ENCODE results near the gene RHCG. TPM values are rescaled to one million over a fixed set of nuclear protein-coding genes. Genes with fewer than 3 reads are reported as not detected.
A peak's percentile ranks its signal among the peaks of the same experiment; 100 is the strongest.

RHCG gene
- total RNA-seq, 1 experiment from 2014 or later, result 0.28 TPM

- Histone ChIP-seq H4K91ac (ENCODE audit: insufficient read length, low read depth, low read length) (no peak overlapping the region), H2AFZ (ENCODE audit: low read length) (no peak overlapping the region), H3K18ac (ENCODE audit: insufficient read length, low read depth, low read length) (no peak overlapping the region), H3K14ac (ENCODE audit: insufficient read depth, low read length) (no peak overlapping the region), H3T11ph (ENCODE audit: low read length) (no peak overlapping the region), H2BK20ac (ENCODE audit: low read depth, low read length, poor library complexity, severe bottlenecking) (no peak overlapping the region), H3K56ac (ENCODE audit: insufficient read length, low read depth, low read length) (no peak overlapping the region), H3K23me2 (ENCODE audit: insufficient read length, low read depth, low read length, poor library complexity, severe bottlenecking) (peaks cover 5% of the 10 kb centered on the region), H2AK5ac (ENCODE audit: insufficient read length, low read length) (no peak overlapping the region), H3K27me3 (ENCODE audit: insufficient read depth, low read length) (peaks cover 4% of the 10 kb centered on the region), H2BK12ac (ENCODE audit: insufficient read length, low read depth, low read length) (no peak overlapping the region), H3K23ac (ENCODE audit: insufficient read length, low read depth, low read length) (no peak overlapping the region), H3K79me2 (ENCODE audit: insufficient read depth, low read length) (no peaks in the 10 kb centered on the region), H4K8ac (replicated peaks; ENCODE audit: insufficient read length, low read depth, low read length) (no peak overlapping the region), H3K9ac (ENCODE audit: extremely low read depth, insufficient read length, low read length) (no peak overlapping the region), H3K27ac (ENCODE audit: insufficient read length, low read depth, low read length) (no peak overlapping the region), H2BK5ac (ENCODE audit: insufficient read length, low read length) (no peak overlapping the region), H3K4me1 (ENCODE audit: insufficient read depth, low read length) (no peaks in the 10 kb centered on the region), H3K4me2 (ENCODE audit: insufficient read depth, insufficient read length, low read length) (peak overlapping the region; percentile 43), H2BK15ac (ENCODE audit: low read depth, low read length) (peak overlapping the region; percentile 49; the same call in 1 of the 2 replicates), H3K79me1 (ENCODE audit: insufficient read depth, low read depth, low read length, poor library complexity, severe bottlenecking) (no peaks in the 10 kb centered on the region), H4K5ac (ENCODE audit: insufficient read length, low read depth, low read length) (no peak overlapping the region), H3K9me3 (ENCODE audit: control insufficient read depth, low read depth, low read length) (no peaks in the 10 kb centered on the region), H3K4ac (ENCODE audit: low read depth, low read length) (no peak overlapping the region), H4K20me1 (ENCODE audit: control insufficient read depth, insufficient read depth, insufficient read length) (no peaks in the 10 kb centered on the region), H2BK120ac (ENCODE audit: low read depth, low read length, poor library complexity, severe bottlenecking) (no peak overlapping the region)
- H3K27ac Mint-ChIP-seq, result no peak overlapping the region
- no peak for TF ChIP-seq CTCF (conservative IDR thresholded peaks at IDR 0.05)
- no peaks in the 10 kb centered on the region for H3K36me3 Mint-ChIP-seq (ENCODE audit: insufficient read depth in 1 of 3, low read depth in 3 of 3)
- no CpG with 5 or more reads among the region's 10 CpGs for WGBS (ENCODE audit: extremely low coverage, insufficient read length, low lambda C conversion rate)
- H3K4me3 Mint-ChIP-seq, result peak overlapping the region in 1 of 2 experiments; percentile 81; a peak in 3 of 5 replicates
- DNase-seq, result no peak
- H3K4me1 Mint-ChIP-seq, result peaks cover 4 to 9% of the 10 kb centered on the region in 2 experiments
- no peaks in the 10 kb centered on the region for H3K9me3 Mint-ChIP-seq
- peaks cover 63% of the 10 kb centered on the region for H3K27me3 Mint-ChIP-seq (ENCODE audit: low read depth)
Observed at GRCh38 chr15:89495638-89496145, 691 bp downstream of the RHCG start.

Measured in H9 (cell line).